H1 (cell line): ENCODE results near the gene SLC38A10. TPM values are rescaled to one million over a fixed set of nuclear protein-coding genes. Genes with fewer than 3 reads are reported as not detected.

Experiments
- CTCF ChIA-PET: fragments of 300-600 bp; sonication (Branson Sonifier 250); formaldehyde crosslinking; loops from one replicate; lab custom pipeline; 2021; ENCODE audit not compliant: partially characterized antibody; lab: Charles Lee
- POLR2A ChIA-PET: fragments of 300-600 bp; sonication (Branson Sonifier 250); formaldehyde crosslinking; loops from one replicate; lab custom pipeline; 2021; ENCODE audit warnings: inconsistent platforms; ENCODE audit not compliant: partially characterized antibody; lab: Charles Lee
- DNase-seq, 2 experiments: peaks; one replicate each; pipeline versions ENCODE4 v3.0.0 to v3.0.0-alpha.2; 2010 to 2022; ENCODE audit warnings: low spot score in 2 of 2, low read depth in 1 of 2, mixed read lengths in 1 of 2
- FAIRE-seq: peaks from 2 replicates; lab custom pipeline; 2011; peaks lifted over from hg19 to GRCh38; lab: Jason Lieb, UNC
- H2AFZ ChIP-seq: 2 replicates; pipeline ENCODE4 v1.8.1; 2012; ENCODE audit warnings: low read length, inconsistent platforms
- H2AK5ac ChIP-seq: 2 replicates; pipeline ENCODE4 v1.6.1; 2013; ENCODE audit warnings: low read depth, low read length
- H2BK120ac ChIP-seq: replicated peaks from 2 replicates; pipeline ENCODE3; 2013; ENCODE audit warnings: low read depth, low read length, inconsistent platforms
- H2BK12ac ChIP-seq: 2 replicates; pipeline ENCODE4 v1.6.1; 2013; ENCODE audit warnings: low read depth, low read length
- H2BK15ac ChIP-seq: 2 replicates; pipeline ENCODE4 v1.6.1; 2013; ENCODE audit warnings: low read length
- H2BK20ac ChIP-seq: 2 replicates; pipeline ENCODE4 v1.6.1; 2013; ENCODE audit warnings: low read length
- H2BK5ac ChIP-seq: 2 replicates; pipeline ENCODE4 v1.6.1; 2013; ENCODE audit warnings: low read depth, low read length
- H3K14ac ChIP-seq: 2 replicates; pipeline ENCODE4 v1.6.1; 2013; ENCODE audit warnings: inconsistent platforms; ENCODE audit not compliant: insufficient read length
- H3K18ac ChIP-seq: 2 replicates; pipeline ENCODE4 v1.6.1; 2013; ENCODE audit warnings: low read length; ENCODE audit errors: extremely low read depth
- H3K23ac ChIP-seq: 2 replicates; pipeline ENCODE4 v1.6.1; 2013; ENCODE audit warnings: inconsistent platforms; ENCODE audit not compliant: insufficient read length
- H3K23me2 ChIP-seq: 2 replicates; pipeline ENCODE4 v1.6.1; 2013; ENCODE audit warnings: low read depth, low read length
- H3K27ac ChIP-seq: 2 replicates; pipeline ENCODE4 v1.6.1; 2011; ENCODE audit warnings: low read depth, low read length, inconsistent platforms
- H3K27me3 ChIP-seq, 4 experiments: replicated peaks in 1 of 4; 1 replicate in 1 of 4; 2 replicates in 3 of 4; pipeline versions ENCODE4 v1.6.1 to v1.8.1; 2011 to 2013; ENCODE audit warnings: low read length in 3 of 4, mild to moderate bottlenecking in 3 of 4, inconsistent platforms in 2 of 4, mixed read lengths in 2 of 4, moderate library complexity in 1 of 4; ENCODE audit not compliant: control insufficient read depth in 3 of 4, insufficient read depth in 3 of 4; ENCODE audit errors: extremely low read depth in 1 of 4
- H3K36me3 ChIP-seq, 4 experiments: 2 replicates each; pipeline versions ENCODE4 v1.6.1 to v1.8.1; 2011 to 2013; ENCODE audit warnings: mild to moderate bottlenecking in 4 of 4, low read length in 3 of 4, moderate library complexity in 2 of 4, control low read depth in 1 of 4, inconsistent platforms in 1 of 4; ENCODE audit not compliant: insufficient read depth in 4 of 4, control insufficient read depth in 2 of 4
- H3K4ac ChIP-seq: replicated peaks from 2 replicates; pipeline ENCODE3; 2013; ENCODE audit warnings: low read length, low read depth, mixed read lengths, inconsistent platforms; ENCODE audit not compliant: insufficient read length
- H3K4me1 ChIP-seq, 4 experiments: replicated peaks in 1 of 4; 1 replicate in 1 of 4; 2 replicates in 3 of 4; pipeline versions ENCODE4 v1.6.1 to v1.8.1; 2011 to 2013; ENCODE audit warnings: low read length in 3 of 4, inconsistent platforms in 2 of 4, mixed read lengths in 1 of 4; ENCODE audit not compliant: insufficient read depth in 4 of 4, control insufficient read depth in 3 of 4
- H3K4me2 ChIP-seq, 2 experiments: 2 replicates each; pipeline versions ENCODE4 v1.6.1 to v1.8.1; 2011 to 2013; ENCODE audit warnings: low read depth in 2 of 2, low read length in 2 of 2, control low read depth in 1 of 2, inconsistent platforms in 1 of 2, mild to moderate bottlenecking in 1 of 2; ENCODE audit not compliant: insufficient read depth in 1 of 2
- H3K4me3 ChIP-seq, 4 experiments: fragments of 200-600, 300-600 bp in 1 of 4; sonication (generic), shearing (Covaris generic), sonication (Bioruptor Twin) in 1 of 4; 2 replicates each; pipeline versions ENCODE4 v1.5.1 to v1.8.1; 2011 to 2016; ENCODE audit warnings: low read length in 4 of 4, low read depth in 3 of 4, control low read depth in 2 of 4, inconsistent platforms in 2 of 4, mild to moderate bottlenecking in 2 of 4, mixed read lengths in 1 of 4, moderate library complexity in 1 of 4; ENCODE audit not compliant: insufficient read depth in 2 of 4; ENCODE audit errors: extremely low read depth in 1 of 4
- H3K56ac ChIP-seq: replicated peaks from 2 replicates; pipeline ENCODE3; 2013; ENCODE audit warnings: low read depth, mild to moderate bottlenecking, mixed read lengths, low read length, inconsistent platforms; ENCODE audit not compliant: insufficient read length
- H3K79me1 ChIP-seq: 2 replicates; pipeline ENCODE4 v1.6.1; 2013; ENCODE audit warnings: low read depth, low read length, control low read depth
- H3K79me2 ChIP-seq, 2 experiments: 2 replicates each; pipeline versions ENCODE4 v1.6.1 to v1.8.1; 2012 to 2013; ENCODE audit warnings: low read length in 2 of 2, mild to moderate bottlenecking in 2 of 2, inconsistent platforms in 1 of 2; ENCODE audit not compliant: insufficient read depth in 2 of 2, control insufficient read depth in 1 of 2
- H3K9ac ChIP-seq, 4 experiments: replicated peaks in 1 of 4; 1 replicate in 1 of 4; 2 replicates in 3 of 4; pipeline versions ENCODE4 v1.6.1 to v1.8.1; 2011 to 2013; ENCODE audit warnings: low read depth in 3 of 4, low read length in 3 of 4, control low read depth in 2 of 4, mild to moderate bottlenecking in 2 of 4, moderate library complexity in 2 of 4, inconsistent platforms in 1 of 4; ENCODE audit errors: extremely low read depth in 1 of 4
- H3K9me3 ChIP-seq, 2 experiments: 2 replicates each; pipeline versions ENCODE4 v1.6.1 to v1.8.1; 2012 to 2013; ENCODE audit warnings: mild to moderate bottlenecking in 2 of 2, moderate library complexity in 2 of 2, control low read depth in 1 of 2, inconsistent platforms in 1 of 2, low read depth in 1 of 2, low read length in 1 of 2, mixed read lengths in 1 of 2; ENCODE audit not compliant: insufficient read depth in 2 of 2
- H4K20me1 ChIP-seq, 2 experiments: replicated peaks in 1 of 2; 2 replicates each; pipeline versions ENCODE3 to v1.8.1; 2011 to 2013; ENCODE audit warnings: inconsistent platforms in 2 of 2, low read length in 2 of 2, mild to moderate bottlenecking in 1 of 2; ENCODE audit not compliant: insufficient read depth in 2 of 2, control insufficient read depth in 1 of 2
- H4K5ac ChIP-seq: 2 replicates; pipeline ENCODE4 v1.6.1; 2013; ENCODE audit warnings: low read length, low read depth, mixed read lengths, inconsistent platforms; ENCODE audit not compliant: insufficient read length
- H4K8ac ChIP-seq: 2 replicates; pipeline ENCODE4 v1.8.0; 2013; ENCODE audit warnings: mild to moderate bottlenecking, moderate library complexity, low read length, inconsistent platforms; ENCODE audit not compliant: insufficient read depth; ENCODE audit errors: extremely low read depth
- H4K91ac ChIP-seq: replicated peaks from 2 replicates; pipeline ENCODE3; 2013; ENCODE audit warnings: low read length, mixed read lengths, inconsistent platforms; ENCODE audit not compliant: insufficient read length
- ATF3 ChIP-seq: IDR thresholded peaks from 2 replicates; pipeline ENCODE4 v1.6.1; 2011; ENCODE audit warnings: low read depth, mild to moderate bottlenecking, low read length; ENCODE audit not compliant: insufficient read depth
- CREB1 ChIP-seq: IDR thresholded peaks from 2 replicates; pipeline ENCODE4 v1.6.1; 2012; ENCODE audit warnings: inconsistent platforms
- CTBP2 ChIP-seq: IDR thresholded peaks from 2 replicates; pipeline ENCODE4 v1.7.0; 2011; ENCODE audit warnings: borderline replicate concordance, mild to moderate bottlenecking, moderate library complexity, mixed read lengths, low read length; ENCODE audit not compliant: insufficient read depth, insufficient read length
- EGR1 ChIP-seq: IDR thresholded peaks from 2 replicates; pipeline ENCODE4 v1.6.1; 2011; ENCODE audit warnings: low read depth, low read length, borderline replicate concordance
- JUN ChIP-seq: IDR thresholded peaks from 2 replicates; pipeline ENCODE4 v1.6.1; 2011; ENCODE audit warnings: low read depth, mild to moderate bottlenecking, improper control_type of control experiment, low read length
- JUND ChIP-seq: IDR thresholded peaks from 2 replicates; pipeline ENCODE4 v1.6.1; 2011; ENCODE audit warnings: mild to moderate bottlenecking, improper control_type of control experiment, low read length
- KDM4A ChIP-seq: IDR thresholded peaks from one replicate; pipeline ENCODE4 v1.7.1; 2012; ENCODE audit warnings: low read depth, mild to moderate bottlenecking, moderate library complexity, low read length, inconsistent platforms; ENCODE audit not compliant: severe bottlenecking
- NANOG ChIP-seq: IDR thresholded peaks from 2 replicates; pipeline ENCODE4 v1.6.1; 2011; ENCODE audit warnings: low read length, low read depth, mild to moderate bottlenecking, inconsistent platforms; ENCODE audit not compliant: insufficient read depth, poor library complexity, severe bottlenecking
- PHF8 ChIP-seq: fragments of 200-600 bp; sonication (generic); conservative IDR thresholded peaks from 2 replicates; pipeline ENCODE4 v1.7.1; 2012; ENCODE audit warnings: low read depth, mild to moderate bottlenecking, inconsistent platforms, low read length, moderate library complexity
- RAD21 ChIP-seq, 2 experiments: IDR thresholded peaks in 1 of 2; conservative IDR thresholded peaks in 1 of 2; 2 replicates each; pipeline ENCODE4 v1.6.1; 2011; ENCODE audit warnings: low read depth in 2 of 2, low read length in 2 of 2, improper control_type of control experiment in 1 of 2, inconsistent platforms in 1 of 2, mild to moderate bottlenecking in 1 of 2, moderate library complexity in 1 of 2
- SAP30 ChIP-seq: fragments of 300-600 bp; sonication (generic); IDR thresholded peaks from 2 replicates; pipeline ENCODE4 v1.7.1; 2012; ENCODE audit warnings: low read length, moderate library complexity, mild to moderate bottlenecking, inconsistent platforms; ENCODE audit not compliant: insufficient read depth, insufficient replicate concordance
- SP2 ChIP-seq: IDR thresholded peaks from 2 replicates; pipeline ENCODE4 v1.6.1; 2012; ENCODE audit warnings: mild to moderate bottlenecking, low read length, inconsistent platforms
- WGBS, 2 experiments: shearing (Covaris generic) in 1 of 2; methylation state at CpG; one replicate each; pipeline versions ENCODE4 v1.1.6 to v1.1.7; 2013 to 2015; ENCODE audit warnings: low lambda C conversion rate in 2 of 2, mixed read lengths in 2 of 2, inconsistent platforms in 1 of 2, low coverage in 1 of 2, missing lambda C conversion rate in 1 of 2; ENCODE audit not compliant: insufficient replicate concordance in 2 of 2, insufficient coverage in 1 of 2, insufficient read length in 1 of 2; ENCODE audit errors: extremely low coverage in 1 of 2, missing lambda C conversion rate in 1 of 2; 5-methylcytosine and 5-hydroxymethylcytosine counted together
- polyA plus RNA-seq, 7 experiments: library from polyadenylated mRNA; depleted of rRNA in 3 of 7; stranded (reverse) in 5 of 7; unstranded in 2 of 7; fragments of >200 nt in 5 of 7; fragments of 200-250 nt in 2 of 7; gene quantifications; 1 replicate in 5 of 7; 2 replicates in 1 of 7; 4 replicates in 1 of 7; pipeline versions ENCODE4 v1.2.1 to v1.2.3, GENCODE V29; 2011 to 2013; ENCODE audit warnings: missing spikeins in 2 of 7, mixed read lengths in 2 of 7
- total RNA-seq: library from RNA; stranded (reverse); fragmentation: NEBNext Ultra II Directional; extraction: Animal tissue kit (Norgen Biotek cat#: 25700); gene quantifications from 2 replicates; pipeline ENCODE4 v1.2.1, GENCODE V29; 2021

SLC38A10 gene
- total and polyA plus RNA-seq, 2 of the 8 experiments (the other 6 are each of a cell fraction or from before 2014, with no cell fraction given), result 26.4 to 41.0 TPM

GRCh38 chr17:81222620-81222905, 72.5 kb downstream of the SLC38A10 start:
- H3K4ac ChIP-seq, result no peak overlapping the region
- no peak overlapping the region for H3K23ac ChIP-seq
- H4K5ac ChIP-seq, result no peak overlapping the region
- ChIA-PET CTCF (interaction anchor here (1.0 to 1.2 kb wide), 2 partner anchors 22 to 30 kb away, joined by 3 to 5 read pairs; no protein-coding TSS in a partner anchor), POLR2A (interaction anchor here (0.7 to 1.2 kb wide), 7 partner anchors 14 to 81 kb away, joined by 3 to 6 read pairs (median 3); partner anchors contain the start of genes NDUFAF8 and TEPSIN)
- peak overlapping the region; percentile 74 to 98 (median 76) for H3K4me3 ChIP-seq
- H3K79me2 ChIP-seq, result peaks cover 0 to 15% of the 10 kb centered on the region in 2 experiments; a peak in 1 of 4 replicates
- no peak overlapping the region for H2BK5ac ChIP-seq
- H2BK120ac ChIP-seq, result no peak overlapping the region
- H4K20me1 ChIP-seq, result peaks cover 4 to 10% of the 10 kb centered on the region in 2 experiments
- H4K8ac ChIP-seq, result peak overlapping the region; percentile 62; the same call in 1 of the 2 replicates
- H3K14ac ChIP-seq, result no peak overlapping the region
- H3K4me1 ChIP-seq, result peaks cover 0 to 12% (median 9%) of the 10 kb centered on the region in 4 experiments; a peak in 5 of 7 replicates
- no peak overlapping the region for H2AK5ac ChIP-seq
- no peak overlapping the region for H2BK15ac ChIP-seq
- no peak overlapping the region for H3K56ac ChIP-seq
- H2AFZ ChIP-seq, result no peak overlapping the region
- WGBS, 2 experiments, result 0% methylated on average over 7 of the region's 30 CpGs; no CpG with 5 or more reads in 1 of the 2 experiments
- H3K27ac ChIP-seq, result no peak overlapping the region
- no peak overlapping the region for H2BK20ac ChIP-seq
- no peaks in the 10 kb centered on the region for H3K9me3 ChIP-seq
- peak overlapping the region in 3 of 4 experiments; percentile 34 to 58 (median 44); a peak in 5 of 7 replicates for H3K9ac ChIP-seq
- peaks cover 12% of the 10 kb centered on the region; the same call in 1 of the 2 replicates for H3K23me2 ChIP-seq
- no peak for DNase-seq
- H4K91ac ChIP-seq, result no peak overlapping the region
- no peak for FAIRE-seq
- H3K18ac ChIP-seq, result no peak overlapping the region
- H2BK12ac ChIP-seq, result no peak overlapping the region
- peaks cover 0 to 5% (median 0%) of the 10 kb centered on the region in 4 experiments; a peak in 1 of 8 replicates for H3K36me3 ChIP-seq
- peaks cover 0 to 2% (median 0%) of the 10 kb centered on the region in 4 experiments; a peak in 2 of 7 replicates for H3K27me3 ChIP-seq
- H3K4me2 ChIP-seq, result peak overlapping the region; percentile 87 to 90
- peaks cover 17% of the 10 kb centered on the region for H3K79me1 ChIP-seq
- no peak for TF ChIP-seq SAP30
- TF ChIP-seq KDM4A, result peak; percentile 48
- no peak for TF ChIP-seq RAD21 (IDR thresholded peaks at IDR 0.05 in 1 of 2, conservative IDR thresholded peaks at IDR 0.05 in 1 of 2; ENCODE audit: low read depth in 2 of 2, low read length in 2 of 2)
- no peak for TF ChIP-seq NANOG
- no peak for TF ChIP-seq SP2
- no peak for TF ChIP-seq CREB1
- no peak for TF ChIP-seq JUN
- TF ChIP-seq CTBP2, result no peak
- TF ChIP-seq ATF3, result no peak
- no peak for TF ChIP-seq JUND
- TF ChIP-seq PHF8, result peak; percentile 37; the same call in 1 of the 2 replicates
- TF ChIP-seq EGR1, result no peak
